NCI-H146 (cell line): ENCODE data around the gene EML1.

Experiments used
- DNase-seq: peaks from one replicate; lab custom pipeline; 2025; lab: John Stamatoyannopoulos, UW

EML1 gene

DNA sequence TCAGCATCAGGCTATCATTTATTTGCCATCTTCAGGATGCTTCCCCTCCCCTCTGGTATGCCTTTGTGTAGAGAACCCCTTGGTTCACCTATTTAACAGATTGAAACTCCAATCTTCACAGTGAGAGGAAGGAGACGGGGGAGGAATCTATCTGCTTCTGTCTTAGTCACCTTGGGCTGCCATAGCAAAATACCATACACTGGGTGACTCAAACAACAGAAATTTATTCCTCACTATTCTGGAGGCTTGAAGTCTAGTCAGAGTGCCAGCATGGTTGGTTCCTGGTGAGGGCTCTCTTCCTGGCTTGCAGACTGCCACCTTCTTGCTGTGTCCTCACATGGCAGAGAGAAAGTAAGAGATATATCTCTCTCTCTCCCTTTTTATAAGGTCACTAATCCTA is 13.5 kb upstream of the EML1 start:
- no peak for DNase-seq

DNA sequence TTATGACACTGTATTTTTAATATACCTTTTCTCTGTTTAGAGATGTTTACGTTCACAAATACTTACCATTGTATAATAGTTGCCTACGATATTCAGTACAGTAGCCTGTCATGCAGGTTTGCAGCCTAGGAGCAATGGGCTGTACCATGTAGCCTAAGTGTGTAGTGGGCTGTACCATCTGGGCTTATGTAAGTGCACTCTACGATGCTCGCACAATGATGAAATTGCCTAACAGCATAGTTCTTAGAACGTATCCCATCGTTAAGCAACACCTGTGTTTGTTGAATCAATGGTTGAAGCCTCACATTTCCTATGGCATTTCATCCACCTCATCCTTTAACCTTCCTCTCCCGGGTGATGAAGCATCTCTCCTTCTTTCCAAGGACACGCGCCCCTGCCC is 12.5 kb upstream of the EML1 start:
- no peak for DNase-seq

DNA sequence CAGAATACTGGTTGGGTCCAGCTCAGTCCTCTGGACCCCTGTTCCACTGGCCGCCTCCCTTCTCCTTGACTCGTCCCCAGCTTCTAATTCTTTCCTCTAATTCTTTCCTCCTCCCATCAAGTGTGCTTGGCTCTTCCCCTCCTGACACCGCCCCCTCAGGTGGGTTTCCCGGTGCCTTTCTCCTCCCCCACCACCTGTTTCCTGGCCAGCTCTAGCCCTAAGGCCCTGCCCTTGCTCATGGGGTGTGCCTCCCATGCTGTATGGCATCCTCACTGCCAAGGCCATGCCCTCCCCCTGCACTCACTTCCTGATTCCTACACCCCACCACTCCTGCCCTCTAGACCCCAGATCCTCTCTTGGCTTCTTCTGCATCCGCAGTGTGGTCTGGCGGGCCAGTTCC is 12.1 kb upstream of the EML1 start:
- DNase-seq, result no peak

DNA sequence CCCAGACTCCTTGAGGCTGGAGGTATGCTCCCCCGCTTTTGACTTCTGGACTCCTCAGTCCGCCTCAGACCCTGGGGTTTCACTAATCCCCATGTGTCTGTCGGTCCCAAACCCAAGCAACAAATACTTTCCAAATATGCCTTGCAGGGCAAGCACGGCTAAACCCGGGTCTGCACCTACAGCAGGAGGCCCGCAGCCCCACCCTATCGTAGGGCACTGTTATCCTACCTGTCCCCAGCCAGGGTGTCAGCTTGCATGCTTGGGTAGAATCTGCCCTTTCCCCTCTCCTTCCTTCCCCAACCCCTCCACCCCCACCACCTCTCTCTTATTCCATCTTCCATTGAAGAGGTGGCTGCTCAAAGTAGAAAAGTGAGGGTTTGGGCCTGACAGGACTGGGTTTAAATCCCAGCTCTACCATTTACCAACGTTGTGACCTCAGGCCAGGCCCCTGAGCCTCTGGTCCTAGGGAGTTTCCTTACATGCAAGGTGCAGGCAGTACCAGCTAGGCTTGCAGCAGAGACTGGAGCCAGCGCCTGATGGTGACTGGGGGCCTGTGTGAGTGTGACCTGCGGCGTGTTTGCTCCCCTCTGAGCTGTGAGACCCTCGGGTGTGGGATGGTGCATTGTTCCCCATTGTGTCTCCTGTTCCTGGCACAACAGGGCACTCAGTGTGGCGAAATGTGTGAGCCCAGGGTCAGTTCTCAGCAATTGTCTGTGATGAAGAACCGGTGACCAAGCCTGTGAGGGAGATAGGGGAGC is 11.2 kb upstream of the EML1 start:
- no peak for DNase-seq

DNA sequence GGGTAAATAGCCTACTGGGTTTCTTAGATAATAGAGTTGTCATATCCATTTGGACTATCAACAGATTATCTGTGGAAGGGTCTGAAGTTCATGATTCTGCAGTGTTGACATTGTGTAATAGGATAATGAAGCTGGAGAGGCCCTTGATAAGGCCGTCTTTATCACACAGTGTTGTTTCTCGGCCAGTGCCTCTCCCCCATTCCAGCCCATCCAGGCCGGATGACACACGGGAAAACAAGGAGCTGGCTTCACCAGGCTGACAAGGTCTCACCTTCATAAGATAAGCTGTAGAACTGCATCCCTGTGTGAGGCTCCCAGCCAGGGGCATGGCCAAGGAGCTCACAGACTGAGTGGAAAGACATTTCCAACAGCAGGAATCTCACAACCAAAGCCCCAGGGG is 8.7 kb upstream of the EML1 start:
- no peak for DNase-seq

DNA sequence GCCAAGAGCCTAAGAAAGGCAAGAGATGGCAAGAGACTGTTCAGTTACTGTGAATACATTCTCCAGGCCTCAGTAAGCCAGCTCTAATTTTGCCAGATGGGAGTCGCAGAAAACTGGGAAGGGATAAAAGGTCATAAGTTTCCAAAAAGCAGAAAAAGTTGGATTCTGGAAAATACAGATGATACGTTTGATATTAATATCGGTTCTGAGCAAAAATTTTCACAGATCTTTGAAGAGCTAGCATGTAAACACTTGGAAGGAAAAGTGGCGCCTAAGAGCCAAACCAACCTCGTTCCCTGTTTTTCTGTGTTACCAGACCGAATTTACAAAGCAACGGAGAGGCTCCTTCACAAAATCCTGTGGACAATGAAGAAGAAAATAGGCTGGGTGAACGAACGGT is 7.8 kb upstream of the EML1 start:
- no peak for DNase-seq

DNA sequence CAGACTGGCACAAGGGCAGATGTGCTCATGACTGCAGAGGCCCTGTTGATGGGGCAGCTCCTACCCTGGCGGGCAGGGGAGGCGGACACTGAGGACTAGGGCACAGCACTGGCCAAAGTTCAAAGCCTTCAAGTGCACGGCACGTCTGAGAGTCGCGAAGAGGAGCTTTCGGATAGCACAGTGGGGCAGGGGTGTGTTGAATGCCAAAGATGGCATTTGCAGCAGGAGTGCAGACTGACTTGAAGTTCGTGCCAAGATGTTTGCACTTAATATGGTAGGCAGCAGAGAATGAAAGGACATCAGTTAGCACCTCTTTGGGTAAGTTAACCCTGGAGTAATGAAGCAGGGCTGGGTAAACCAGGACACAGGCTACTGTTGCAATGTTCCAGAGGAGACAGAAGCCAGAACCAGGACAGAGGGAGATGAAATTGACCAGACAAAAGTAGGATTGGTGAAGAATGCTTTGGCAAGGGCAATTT is 6.7 kb upstream of the EML1 start:
- no peak for DNase-seq

DNA sequence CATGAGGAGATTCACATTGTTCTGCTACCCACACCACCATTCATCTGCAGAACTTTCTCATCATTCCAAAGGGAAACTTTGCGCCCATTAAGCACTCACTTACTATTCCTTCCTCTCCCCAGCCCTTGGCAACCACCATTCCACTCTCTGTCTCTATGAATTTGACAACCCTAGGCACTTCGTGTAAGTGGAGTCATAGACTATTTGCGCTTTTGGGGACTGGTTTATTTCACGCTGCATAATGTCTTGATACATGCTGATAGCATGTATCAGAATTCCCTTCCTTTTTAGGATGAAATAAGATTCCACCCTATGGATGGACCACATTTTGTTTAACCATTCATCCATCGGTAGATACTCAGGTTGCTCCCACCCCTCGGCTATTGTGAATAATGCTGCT is 4.5 kb upstream of the EML1 start:
- no peak for DNase-seq

DNA sequence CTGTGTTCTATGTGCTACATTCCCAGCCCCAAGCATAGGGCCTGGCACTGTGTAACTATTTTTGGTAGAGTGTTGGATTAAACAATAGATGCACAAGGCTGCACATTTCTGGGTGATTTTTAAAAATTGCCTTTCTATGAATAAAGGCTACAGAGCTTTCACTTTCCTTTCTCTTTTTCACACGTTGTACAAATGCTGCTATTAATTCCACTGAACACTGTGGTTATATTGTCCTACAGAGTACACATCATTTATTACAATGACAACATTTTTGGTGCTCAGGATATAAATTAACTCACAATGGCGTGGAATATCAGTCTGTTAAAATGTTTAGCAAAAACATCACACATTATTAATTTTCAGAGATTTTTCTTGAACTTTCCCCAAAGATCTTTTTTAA is 3.6 kb upstream of the EML1 start:
- no peak for DNase-seq

DNA sequence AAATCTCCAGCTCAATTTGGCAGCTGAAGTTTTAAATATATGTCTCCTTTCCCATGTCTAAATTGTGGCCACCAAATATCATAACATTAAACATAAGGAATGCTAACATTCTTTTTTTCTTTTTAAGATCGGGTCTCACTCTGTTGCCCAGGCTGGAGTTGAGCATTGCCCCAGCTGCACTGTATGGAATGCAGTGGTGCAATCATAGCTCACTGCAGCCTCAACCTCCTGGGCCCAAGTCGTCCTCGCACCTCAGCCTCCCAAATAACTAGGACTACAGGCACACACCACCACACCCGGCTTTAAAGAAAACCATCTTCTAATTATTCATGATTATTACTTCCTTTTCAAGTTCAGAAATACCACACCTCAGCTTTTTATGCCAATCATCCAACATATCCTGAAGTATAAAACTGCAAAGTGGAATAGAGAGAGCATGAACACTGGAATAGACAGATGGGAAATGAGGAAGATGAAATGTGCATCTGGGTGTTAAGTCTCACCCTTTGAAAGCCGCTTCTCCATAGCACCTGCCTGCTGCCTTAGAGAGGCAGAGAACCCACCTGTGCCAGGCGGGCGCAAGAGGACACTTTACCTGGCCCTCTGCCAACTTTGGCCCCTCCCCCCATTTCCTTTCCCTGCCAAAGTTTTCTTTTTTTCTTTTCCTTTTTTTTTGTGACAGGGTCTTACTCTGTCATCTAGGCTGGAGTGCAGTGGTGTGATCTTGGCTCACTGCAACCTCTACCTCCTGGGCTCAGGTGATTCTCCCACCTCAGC is 2.8 kb upstream of the EML1 start:
- no peak for DNase-seq

DNA sequence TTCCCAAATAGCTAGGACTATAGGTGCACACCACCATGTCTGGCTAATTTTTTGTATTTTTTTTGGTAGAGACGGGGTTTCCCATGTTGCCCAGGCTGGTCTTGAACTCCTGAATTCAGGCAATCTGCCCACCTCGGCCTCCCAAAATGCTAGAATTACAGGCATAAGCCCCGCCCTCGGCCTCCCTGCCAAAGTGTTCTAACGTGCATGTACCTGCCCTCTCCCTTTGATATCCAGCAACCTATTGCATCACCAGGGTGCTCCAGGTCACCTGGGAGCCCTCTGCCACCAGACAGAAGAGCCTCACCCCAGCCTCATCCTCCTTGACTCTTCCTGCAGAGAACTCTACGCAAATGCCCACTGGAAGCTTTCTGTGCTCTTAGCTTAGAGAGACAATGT is 2.2 kb upstream of the EML1 start:
- DNase-seq, result no peak

DNA sequence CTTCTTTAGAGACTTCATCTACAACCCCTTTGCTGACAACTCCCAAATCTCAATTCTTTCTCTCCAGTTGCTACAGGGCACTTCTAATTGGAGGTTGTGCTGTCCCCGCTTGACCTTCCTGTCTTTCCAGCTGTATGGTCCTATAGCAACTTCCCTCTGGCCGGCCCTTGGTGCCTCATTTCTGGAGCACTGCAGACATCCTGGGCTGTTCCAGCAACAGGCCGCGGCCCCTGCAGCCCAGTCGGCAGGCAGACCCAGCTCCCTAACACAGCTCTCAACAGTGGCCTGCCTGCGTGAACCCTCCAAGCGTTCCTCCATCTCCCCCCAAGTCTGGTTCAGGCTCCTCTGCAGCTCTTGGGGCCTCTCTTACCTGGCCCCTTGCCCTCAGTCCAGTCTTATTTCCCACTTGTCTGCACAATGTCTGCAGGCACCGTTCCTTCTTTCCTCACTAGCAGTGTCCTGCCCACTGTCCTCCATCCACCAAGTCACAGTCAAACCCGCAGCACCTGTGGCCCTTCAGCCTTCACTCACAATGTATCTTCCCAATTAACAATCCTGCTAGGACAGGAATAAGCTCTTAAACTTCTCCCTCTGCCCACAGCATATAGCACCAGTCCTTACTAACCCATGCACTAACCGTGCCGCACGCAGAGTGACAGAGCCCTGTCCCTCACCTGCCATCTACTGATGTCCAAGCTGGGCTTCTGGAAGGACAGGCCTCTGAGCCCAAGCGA is 1.6 kb upstream of the EML1 start:
- DNase-seq, result no peak

DNA sequence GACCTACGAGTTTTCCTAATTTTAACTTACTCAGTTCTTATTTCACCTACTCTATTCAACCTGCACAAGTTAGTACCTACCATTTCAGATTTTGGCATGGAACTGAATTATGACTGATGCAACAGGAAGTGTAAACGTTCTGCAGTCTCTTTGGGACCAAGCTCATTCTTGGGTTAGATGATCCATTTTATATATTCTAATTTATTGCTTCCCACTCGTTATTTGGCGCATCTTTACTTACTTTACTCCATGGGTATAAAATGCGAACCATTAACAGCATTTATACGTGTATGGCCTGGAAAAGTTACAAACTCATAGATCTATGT is 1.0 kb upstream of the EML1 start:
- DNase-seq, result no peak

DNA sequence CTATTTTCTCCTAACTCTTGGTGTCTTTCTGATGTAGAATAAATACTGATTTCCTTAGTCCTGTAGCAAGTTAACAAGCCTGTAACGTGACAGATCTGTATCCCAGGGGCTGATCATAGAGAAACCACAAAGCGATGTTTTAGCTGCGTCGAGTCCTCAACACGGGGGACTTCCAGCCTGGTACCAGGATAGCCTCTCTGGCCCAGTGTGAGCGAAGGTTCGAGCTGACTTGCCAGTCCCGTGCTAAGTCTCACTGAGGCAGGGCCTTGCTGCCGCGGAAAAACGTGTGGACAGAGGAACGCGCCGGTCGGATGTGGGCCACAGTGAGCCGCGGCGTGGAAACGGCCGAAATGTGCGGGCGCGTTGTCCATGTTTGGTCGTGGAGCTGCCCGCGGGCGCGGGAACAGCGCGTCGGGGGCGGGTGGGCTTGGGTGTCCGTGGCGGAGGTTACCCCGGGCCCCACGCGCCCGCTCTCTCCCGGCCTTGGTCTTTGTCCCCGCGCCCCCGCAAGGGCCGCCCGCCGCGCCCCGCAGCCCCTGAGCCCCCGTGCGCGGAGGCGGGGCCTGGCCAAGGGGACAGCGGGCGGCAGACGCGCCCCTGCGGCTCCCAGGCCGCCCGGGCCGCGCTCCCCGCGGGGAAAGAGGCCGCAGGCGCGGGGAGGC is 531 bp upstream of the EML1 start:
- DNase-seq, result no peak

DNA sequence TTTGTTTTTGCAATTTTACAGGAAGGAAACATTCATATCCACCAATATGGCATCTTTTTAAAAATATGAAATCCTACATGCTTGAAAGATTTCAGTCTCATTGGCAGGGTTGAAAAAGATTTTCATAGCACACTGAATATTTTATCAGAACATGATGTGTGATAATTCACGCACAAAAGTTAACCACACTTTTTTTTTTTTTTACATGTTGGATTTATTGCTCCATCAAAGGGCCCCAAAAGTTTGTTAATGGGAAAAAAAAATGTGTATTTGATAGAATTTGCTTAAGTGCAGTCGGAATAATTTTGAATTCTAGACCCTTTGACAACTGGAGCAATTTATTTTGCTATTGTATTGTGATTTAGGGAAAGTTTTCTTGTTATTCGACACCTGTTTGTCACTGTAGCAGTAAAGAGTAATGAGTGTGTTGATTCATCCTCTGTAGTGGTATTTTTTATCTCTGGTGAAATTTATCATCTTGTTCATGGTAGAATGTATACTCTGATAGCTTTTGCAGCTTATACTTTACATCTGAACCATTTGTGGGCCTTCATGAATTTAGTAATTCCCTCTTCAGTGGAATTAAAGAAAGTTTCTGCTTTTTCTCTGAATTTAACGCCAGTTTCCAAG is 1.1 kb downstream of the EML1 start:
- no peak for DNase-seq

DNA sequence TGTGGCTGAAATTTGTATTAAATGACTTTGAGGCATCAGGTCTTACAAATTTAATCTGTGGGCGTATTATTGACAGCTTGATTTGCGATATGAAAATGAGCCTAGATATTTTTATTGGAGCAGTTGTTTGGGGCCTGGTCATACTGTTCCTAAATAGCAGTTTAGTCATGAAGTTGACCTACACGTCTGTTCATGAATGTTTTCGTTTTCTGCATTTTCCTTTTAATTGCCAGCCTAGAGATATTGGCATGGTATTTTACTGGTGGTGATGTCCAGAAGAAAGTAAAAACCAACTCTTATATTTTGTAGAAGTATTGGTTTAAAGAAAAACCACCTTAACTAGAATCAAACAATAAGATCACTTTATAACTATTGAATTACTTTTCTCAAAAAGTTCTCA is 1.8 kb downstream of the EML1 start:
- DNase-seq, result no peak

DNA sequence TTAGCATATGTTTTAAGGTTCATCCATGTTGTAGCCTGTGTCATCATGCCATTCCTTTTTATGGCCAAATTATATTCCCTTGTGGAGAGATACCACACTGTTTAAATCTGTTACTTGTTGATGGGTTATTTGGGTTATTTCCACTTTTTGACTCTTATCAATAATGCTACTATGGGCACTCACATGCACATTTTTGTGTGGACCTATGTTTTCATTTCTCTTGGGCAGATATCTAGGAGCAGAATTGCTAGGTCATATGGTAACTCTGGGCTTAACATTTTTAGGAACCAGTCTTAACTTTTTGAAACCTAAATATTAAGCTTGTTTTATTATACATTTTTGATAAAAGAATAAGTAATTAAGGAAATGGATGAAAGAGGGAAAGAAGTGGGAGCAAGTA is 4.0 kb downstream of the EML1 start:
- no peak for DNase-seq

DNA sequence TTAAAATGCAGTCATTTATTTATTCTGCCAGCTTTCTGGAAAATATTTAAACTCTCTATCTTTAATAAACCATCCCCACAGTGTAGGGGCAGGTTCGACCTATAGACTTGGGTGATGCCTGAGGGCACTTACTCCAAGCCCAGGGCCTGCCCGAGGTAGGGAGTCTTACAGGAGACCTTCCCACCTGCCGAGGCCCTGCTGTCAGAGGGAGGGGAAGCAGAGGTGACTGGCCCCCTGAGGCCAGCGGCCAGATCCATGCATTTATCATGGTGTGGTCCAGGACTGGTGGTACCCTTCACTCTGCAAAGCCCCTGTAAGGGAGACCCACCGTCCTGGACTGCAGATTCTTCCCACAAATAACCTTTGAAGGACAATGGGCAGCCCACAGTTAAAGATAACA is 7.6 kb downstream of the EML1 start:
- no peak for DNase-seq

DNA sequence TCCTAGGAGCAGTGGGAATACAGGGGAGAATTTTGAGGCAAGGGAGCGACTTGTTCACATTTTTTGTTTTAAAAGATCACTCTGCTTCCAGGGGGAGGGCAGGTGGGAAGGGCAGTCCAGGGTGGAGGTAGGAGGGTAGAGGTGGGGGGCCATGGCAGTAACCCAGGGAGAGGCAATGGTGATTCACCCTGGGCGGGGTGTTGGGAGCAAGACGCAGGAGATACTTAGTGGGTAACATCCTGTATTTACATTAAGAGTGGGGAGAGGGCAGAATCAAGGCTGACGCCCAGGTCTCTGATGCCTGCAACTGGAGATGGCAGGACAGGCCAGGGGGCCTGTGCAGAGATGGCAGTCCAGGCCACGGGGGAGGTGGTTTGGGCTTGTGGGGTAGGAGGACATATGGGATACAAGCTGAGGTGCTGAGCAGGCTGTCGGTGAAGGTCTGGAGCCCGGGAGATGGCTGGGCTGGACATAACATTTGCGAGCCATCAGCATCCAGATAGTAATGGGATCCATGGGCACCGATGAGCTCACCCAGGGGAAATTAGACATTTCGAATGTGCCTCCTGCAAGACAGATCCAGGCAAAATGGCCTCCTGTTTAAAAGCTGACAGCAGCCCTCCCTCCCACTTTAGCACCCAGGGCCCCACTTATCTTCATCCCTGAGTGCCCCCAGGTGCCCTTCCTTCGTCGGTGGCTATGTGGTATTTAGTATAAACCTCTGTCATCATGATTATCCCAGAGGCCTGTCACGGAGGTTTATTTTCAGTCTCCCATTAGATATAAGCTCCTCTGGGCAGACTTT is 9.3 kb downstream of the EML1 start:
- DNase-seq, result no peak

DNA sequence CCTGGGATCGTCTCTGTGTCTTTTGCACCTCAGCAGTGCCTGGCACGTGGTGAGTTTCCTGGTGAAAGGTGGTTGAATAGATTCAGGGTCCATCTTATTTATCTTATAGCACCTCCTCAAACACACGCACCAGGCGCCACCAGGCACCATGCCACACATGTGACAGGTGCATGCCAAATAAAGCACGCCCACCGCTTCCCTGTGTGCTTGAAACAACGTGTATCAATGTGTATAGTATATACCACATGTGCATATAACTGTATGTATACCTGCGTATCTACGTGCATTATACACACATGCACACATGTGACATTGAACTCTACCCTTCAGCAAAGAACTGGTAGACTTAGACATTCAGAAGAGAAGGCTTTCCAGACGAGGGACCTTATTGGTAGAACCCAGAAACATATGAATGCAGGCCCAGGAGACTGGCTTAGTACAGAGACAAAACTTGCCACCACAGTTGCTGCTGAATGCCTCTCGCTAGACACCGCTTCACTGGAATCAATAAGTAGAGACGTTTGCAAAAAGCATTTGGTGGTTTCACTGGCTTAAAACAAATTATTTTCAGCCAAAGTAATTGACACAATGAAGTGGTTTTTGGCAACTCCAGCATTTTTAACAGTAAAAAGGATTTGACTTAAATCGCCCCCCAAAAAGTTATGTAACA is 10.0 kb downstream of the EML1 start:
- no peak for DNase-seq

DNA sequence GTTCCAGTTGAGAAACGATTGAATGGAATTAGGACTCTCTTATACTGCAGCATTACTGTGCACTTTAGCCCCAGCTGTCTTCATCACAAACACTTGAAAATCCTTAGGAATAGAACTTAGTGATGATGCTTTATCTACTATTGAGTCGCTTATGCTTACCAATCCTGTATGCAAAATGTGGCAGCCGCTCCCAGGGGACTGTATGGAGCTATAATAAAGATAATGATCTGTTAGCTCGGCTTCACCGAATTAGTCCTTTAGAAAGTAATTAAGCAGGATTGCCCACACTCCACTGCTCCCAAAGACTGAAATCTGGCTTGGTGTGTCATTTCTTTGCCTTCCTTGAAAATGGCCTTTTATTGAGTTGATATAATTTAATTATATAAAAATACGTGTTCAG is 10.6 kb downstream of the EML1 start:
- DNase-seq, result no peak
